Vagina (tissue), 2 donors: ENCODE data around the gene CCDC9B.

Experiments used
- CTCF ChIP-seq, 3 experiments: fragments of 450-650 bp in 2 of 3; fragments of 200-600 bp in 1 of 3; sonication (generic) in 1 of 3; IDR thresholded peaks; one replicate each; pipeline ENCODE4 v1.5.1; 2017 to 2019; ENCODE audit warnings: antibody characterized with exemption in 3 of 3, mild to moderate bottlenecking in 2 of 3, moderate library complexity in 2 of 3
- POLR2A ChIP-seq, 2 donors: fragments of 450-650 bp; IDR thresholded peaks; one replicate each; pipeline ENCODE4 v1.6.1; 2017; ENCODE audit warnings: antibody characterized with exemption in 2 of 2, mild to moderate bottlenecking in 2 of 2, moderate library complexity in 2 of 2
- POLR2AphosphoS5 ChIP-seq, 2 donors: sonication (generic); formaldehyde crosslinking; IDR thresholded peaks; one replicate each; pipeline ENCODE4 v1.9.0; 2017; ENCODE audit warnings: antibody characterized with exemption in 2 of 2, mild to moderate bottlenecking in 2 of 2, low read depth in 1 of 2; ENCODE audit not compliant: insufficient read depth in 1 of 2

- TF ChIP-seq CTCF (IDR thresholded peaks at IDR 0.05) (no peak), POLR2A (IDR thresholded peaks at IDR 0.05) (no peak), POLR2AphosphoS5 (IDR thresholded peaks at IDR 0.05; ENCODE audit: insufficient read depth in 1 of 2, low read depth in 1 of 2) (no peak)
Observed at GRCh38 chr15:40283615-40284300, 57.0 kb downstream of the CCDC9B start.
